Osteoblast (primary cell): Measurements from ENCODE around the gene OCA2. TPM values are rescaled to one million over a fixed set of nuclear protein-coding genes. Genes with fewer than 3 reads are reported as not detected.

Experiments
- DNase-seq: peaks from one replicate; pipeline ENCODE4 v3.0.0; 2011; ENCODE audit warnings: low spot score, mixed read lengths; ENCODE audit not compliant: insufficient read length; ENCODE audit errors: missing footprints
- H2AFZ ChIP-seq: 2 replicates; pipeline ENCODE4 v1.6.0; 2011; ENCODE audit warnings: mild to moderate bottlenecking, low read length
- H3K27ac ChIP-seq: 2 replicates; pipeline ENCODE4 v1.5.1; 2011; ENCODE audit warnings: mild to moderate bottlenecking, low read depth, low read length, moderate library complexity
- H3K27me3 ChIP-seq: 2 replicates; pipeline ENCODE4 v1.6.0; 2012; ENCODE audit warnings: mild to moderate bottlenecking, control low read depth, inconsistent platforms, low read length, moderate library complexity; ENCODE audit not compliant: insufficient read depth
- H3K36me3 ChIP-seq: 2 replicates; pipeline ENCODE4 v1.5.1; 2011; ENCODE audit warnings: mild to moderate bottlenecking, low read length, control low read depth, moderate library complexity; ENCODE audit not compliant: insufficient read depth
- H3K4me1 ChIP-seq: 2 replicates; pipeline ENCODE4 v1.5.1; 2011; ENCODE audit warnings: mild to moderate bottlenecking, low read length, control low read depth, moderate library complexity; ENCODE audit not compliant: insufficient read depth
- H3K4me2 ChIP-seq: 2 replicates; pipeline ENCODE4 v1.6.0; 2011; ENCODE audit warnings: mild to moderate bottlenecking, low read length; ENCODE audit not compliant: insufficient read depth
- H3K4me3 ChIP-seq: fragments of 200-600 bp; sonication (generic); 3 replicates; pipeline ENCODE4 v1.5.1; 2012; ENCODE audit warnings: mild to moderate bottlenecking, low read length, inconsistent platforms; ENCODE audit not compliant: insufficient read depth
- H3K79me2 ChIP-seq: 2 replicates; pipeline ENCODE4 v1.6.0; 2012; ENCODE audit warnings: mild to moderate bottlenecking, low read length, control low read depth, inconsistent platforms; ENCODE audit not compliant: insufficient read depth
- H3K9me3 ChIP-seq: 2 replicates; pipeline ENCODE4 v1.5.1; 2011; ENCODE audit warnings: low read depth, low read length, control low read depth
- H4K20me1 ChIP-seq: 2 replicates; pipeline ENCODE4 v1.6.0; 2012; ENCODE audit warnings: mild to moderate bottlenecking, low read length, control low read depth; ENCODE audit not compliant: insufficient read depth
- CTCF ChIP-seq: IDR thresholded peaks from 2 replicates; pipeline ENCODE4 v1.5.1; 2011; ENCODE audit warnings: mild to moderate bottlenecking, low read depth, low read length, moderate library complexity; ENCODE audit errors: extremely low read depth
- total RNA-seq: library from RNA; depleted of rRNA; stranded (reverse); fragments of >200 nt; gene quantifications from 2 replicates; pipeline ENCODE4 v1.2.3, GENCODE V29; 2012

The OCA2 gene
- total RNA-seq, 1 donor: not detected

GRCh38 chr15:27817258-27817657 is 281.9 kb downstream of the OCA2 start:
- no peaks in the 10 kb centered on the region for H3K9me3 ChIP-seq
- no peak for DNase-seq
- no peak overlapping the region for H3K4me2 ChIP-seq
- no peak overlapping the region for H3K27ac ChIP-seq
- no peaks in the 10 kb centered on the region for H3K27me3 ChIP-seq
- no peaks in the 10 kb centered on the region for H3K36me3 ChIP-seq
- H3K4me1 ChIP-seq: no peaks in the 10 kb centered on the region
- H2AFZ ChIP-seq: no peak overlapping the region
- no peak for TF ChIP-seq CTCF
- no peaks in the 10 kb centered on the region for H4K20me1 ChIP-seq
- H3K4me3 ChIP-seq: no peak overlapping the region
- no peaks in the 10 kb centered on the region for H3K79me2 ChIP-seq

- DNase-seq: no peak
- no peak overlapping the region for H3K4me3 ChIP-seq
Observed at GRCh38 chr15:27816790-27817189, 282.3 kb downstream of the OCA2 start.

GRCh38 chr15:27815035-27815434 is 284.1 kb downstream of the OCA2 start:
- Histone ChIP-seq H3K36me3 (no peaks in the 10 kb centered on the region), H3K9me3 (no peaks in the 10 kb centered on the region), H3K4me2 (no peak overlapping the region), H3K4me1 (no peaks in the 10 kb centered on the region), H3K27me3 (no peaks in the 10 kb centered on the region), H3K27ac (no peak overlapping the region), H3K79me2 (no peaks in the 10 kb centered on the region), H3K4me3 (no peak overlapping the region), H4K20me1 (no peaks in the 10 kb centered on the region), H2AFZ (no peak overlapping the region)
- TF ChIP-seq CTCF: no peak
- DNase-seq: no peak

More at GRCh38 chr15:27816790-27817189, 282.3 kb downstream of the OCA2 start:
- H2AFZ ChIP-seq: no peak overlapping the region
- H3K79me2 ChIP-seq: no peaks in the 10 kb centered on the region
- no peak overlapping the region for H3K4me2 ChIP-seq
- H4K20me1 ChIP-seq: no peaks in the 10 kb centered on the region
- H3K9me3 ChIP-seq: no peaks in the 10 kb centered on the region
- no peak overlapping the region for H3K27ac ChIP-seq
- no peaks in the 10 kb centered on the region for H3K27me3 ChIP-seq
- H3K4me1 ChIP-seq: no peaks in the 10 kb centered on the region
- H3K36me3 ChIP-seq: no peaks in the 10 kb centered on the region
- no peak for TF ChIP-seq CTCF

GRCh38 chr15:27813139-27813538 is 286.0 kb downstream of the OCA2 start:
- no peak overlapping the region for H3K4me2 ChIP-seq
- H3K79me2 ChIP-seq: no peaks in the 10 kb centered on the region
- no peak overlapping the region for H3K4me3 ChIP-seq
- H3K9me3 ChIP-seq: no peaks in the 10 kb centered on the region
- H3K27me3 ChIP-seq: no peaks in the 10 kb centered on the region
- TF ChIP-seq CTCF: no peak
- no peaks in the 10 kb centered on the region for H4K20me1 ChIP-seq
- no peaks in the 10 kb centered on the region for H3K4me1 ChIP-seq
- no peak overlapping the region for H2AFZ ChIP-seq
- no peaks in the 10 kb centered on the region for H3K36me3 ChIP-seq
- H3K27ac ChIP-seq: no peak overlapping the region
- no peak for DNase-seq
